CD4-positive, alpha-beta T cell treated with Interleukin-17A for 4 hours (primary cell): ENCODE results near the gene HDAC11.
"Not testable (repeated sequence)": the region's sequence is repeated elsewhere in the genome, so short reads cannot be mapped to it uniquely, and the experiment has no call there.

ENCODE experiments used
- DNase-seq: peaks from one replicate; pipeline ENCODE4 v3.0.0-alpha.2; 2020; ENCODE audit warnings: mixed read lengths

HDAC11 gene

GRCh38 chr3:13479582-13480339 is at the start of gene HDAC11:
HDAC11 (plus strand) TSS chr3:13480306; CDS start chr3:13480348, 42 bp downstream.
- peak; percentile 99 for DNase-seq

- not testable (repeated sequence) for DNase-seq
Measured at GRCh38 chr3:13430411-13430875, 49.7 kb upstream of the HDAC11 start.

- DNase-seq, result no peak
Measured at GRCh38 chr3:13432093-13432492, 48.0 kb upstream of the HDAC11 start.

- DNase-seq, result no peak
Measured at GRCh38 chr3:13433912-13434311, 46.2 kb upstream of the HDAC11 start.

- DNase-seq, result not testable (repeated sequence)
Measured at GRCh38 chr3:13436213-13436612, 43.9 kb upstream of the HDAC11 start.

GRCh38 chr3:13440204-13440817 is 39.8 kb upstream of the HDAC11 start:
- DNase-seq, result no peak

- not testable (repeated sequence) for DNase-seq
Measured at GRCh38 chr3:13442882-13443281, 37.2 kb upstream of the HDAC11 start.

GRCh38 chr3:13451301-13451673 is 28.8 kb upstream of the HDAC11 start:
- peak; percentile 34 for DNase-seq

- peak; percentile 61 for DNase-seq
Measured at GRCh38 chr3:13452490-13453335, 27.4 kb upstream of the HDAC11 start.

- DNase-seq, result no peak
Measured at GRCh38 chr3:13455644-13456043, 24.5 kb upstream of the HDAC11 start.

GRCh38 chr3:13457593-13457992 is 22.5 kb upstream of the HDAC11 start:
- no peak for DNase-seq

- no peak for DNase-seq
Measured at GRCh38 chr3:13459605-13460340, 20.3 kb upstream of the HDAC11 start.

- DNase-seq, result no peak
Measured at GRCh38 chr3:13460341-13460736, 19.8 kb upstream of the HDAC11 start.

GRCh38 chr3:13461169-13462124 is 18.7 kb upstream of the HDAC11 start:
- DNase-seq, result peak; percentile 85

GRCh38 chr3:13462125-13462629 is 17.9 kb upstream of the HDAC11 start:
- DNase-seq, result no peak

- DNase-seq, result no peak
Measured at GRCh38 chr3:13462822-13463221, 17.3 kb upstream of the HDAC11 start.

- DNase-seq, result no peak
Measured at GRCh38 chr3:13463618-13464400, 16.3 kb upstream of the HDAC11 start.

- DNase-seq, result no peak
Measured at GRCh38 chr3:13465236-13465873, 14.8 kb upstream of the HDAC11 start.

GRCh38 chr3:13466781-13467180 is 13.3 kb upstream of the HDAC11 start:
- no peak for DNase-seq
